A673 (cell line): ENCODE data around the gene IL1RAPL1. TPM values are rescaled to one million over a fixed set of nuclear protein-coding genes. Genes with fewer than 3 reads are reported as not detected.

Source experiments
- BruUV-seq: library from RNA; stranded (reverse); fragments of 400-500 nt; replicated peaks from 2 replicates; lab custom pipeline; 2021; lab: Mats Ljungman, UMichigan
- CTCF ChIA-PET: fragments of 300-600 bp; sonication (Branson Sonifier 250); formaldehyde crosslinking; loops from one replicate; lab custom pipeline; 2022; ENCODE audit warnings: antibody characterized with exemption; lab: Charles Lee
- POLR2A ChIA-PET: fragments of 300-600 bp; sonication (Branson Sonifier 250); formaldehyde crosslinking; loops from one replicate; lab custom pipeline; 2022; ENCODE audit warnings: antibody characterized with exemption; ENCODE audit not compliant: low non-redundant PET; lab: Charles Lee
- DNase-seq: peaks from one replicate; pipeline ENCODE4 v3.0.0-alpha.2; 2015; ENCODE audit warnings: low spot score
- H3K27ac ChIP-seq: fragments of 200-600 bp; sonication (generic); 2 replicates; pipeline ENCODE4 v1.5.1; 2016; ENCODE audit warnings: mixed run types, low read depth, mild to moderate bottlenecking, mixed read lengths, antibody characterized with exemption, low read length; ENCODE audit not compliant: poor library complexity, severe bottlenecking
- H3K27me3 ChIP-seq: fragments of 200-600 bp; sonication (generic); replicated peaks from 2 replicates; pipeline ENCODE4 v1.6.1; 2017; ENCODE audit warnings: mixed run types, low read depth, mild to moderate bottlenecking, mixed read lengths, antibody characterized with exemption, low read length; ENCODE audit not compliant: insufficient read depth, poor library complexity
- H3K36me3 ChIP-seq: fragments of 200-600 bp; sonication (generic); 2 replicates; pipeline ENCODE4 v1.6.1; 2016; ENCODE audit warnings: mixed run types, mild to moderate bottlenecking, mixed read lengths, antibody characterized with exemption, low read length; ENCODE audit not compliant: insufficient read depth, poor library complexity, severe bottlenecking
- H3K4me1 ChIP-seq: fragments of 200-600 bp; sonication (generic); 2 replicates; pipeline ENCODE4 v1.6.1; 2017; ENCODE audit warnings: mixed run types, mild to moderate bottlenecking, mixed read lengths, antibody characterized with exemption, low read length; ENCODE audit not compliant: insufficient read depth, poor library complexity, severe bottlenecking
- H3K4me3 ChIP-seq: fragments of 200-600 bp; sonication (generic); 2 replicates; pipeline ENCODE4 v1.5.1; 2016; ENCODE audit warnings: low read depth, mixed run types, mild to moderate bottlenecking, mixed read lengths, low read length; ENCODE audit not compliant: poor library complexity, severe bottlenecking
- H3K9me3 ChIP-seq: fragments of 200-600 bp; sonication (generic); 2 replicates; pipeline ENCODE4 v1.6.1; 2016; ENCODE audit warnings: mixed run types, low read depth, mild to moderate bottlenecking, mixed read lengths, antibody characterized with exemption, low read length; ENCODE audit not compliant: poor library complexity, severe bottlenecking
- EZH2 ChIP-seq: fragments of 200-600 bp; sonication (generic); IDR thresholded peaks from 2 replicates; pipeline ENCODE4 v1.6.1; 2017; ENCODE audit warnings: borderline replicate concordance, low read depth, mild to moderate bottlenecking, mixed read lengths, antibody characterized with exemption, low read length; ENCODE audit not compliant: poor library complexity, severe bottlenecking
- intact Hi-C: fragments of 100-400 bp; cut with micrococcal nuclease; formaldehyde crosslinking; loops from one replicate; pipeline ENCODE4 v1.10.0; 2022; ENCODE audit not compliant: unreplicated experiment
- total RNA-seq: library from RNA; stranded (reverse); gene quantifications from 2 replicates; pipeline ENCODE4 v1.2.3, GENCODE V29; 2021
- TF ChIP-seq, protein P1 (sequence below): fragments of 300-800, 200-600 bp; sonication (generic); conservative IDR thresholded peaks from 2 replicates; pipeline ENCODE4 v1.5.1; 2017; ENCODE audit warnings: low read depth, mild to moderate bottlenecking, antibody characterized with exemption, low read length, moderate library complexity, mixed read lengths

Gene IL1RAPL1
- total RNA-seq, 1 experiment from 2014 or later, result 0.21 TPM

DNA sequence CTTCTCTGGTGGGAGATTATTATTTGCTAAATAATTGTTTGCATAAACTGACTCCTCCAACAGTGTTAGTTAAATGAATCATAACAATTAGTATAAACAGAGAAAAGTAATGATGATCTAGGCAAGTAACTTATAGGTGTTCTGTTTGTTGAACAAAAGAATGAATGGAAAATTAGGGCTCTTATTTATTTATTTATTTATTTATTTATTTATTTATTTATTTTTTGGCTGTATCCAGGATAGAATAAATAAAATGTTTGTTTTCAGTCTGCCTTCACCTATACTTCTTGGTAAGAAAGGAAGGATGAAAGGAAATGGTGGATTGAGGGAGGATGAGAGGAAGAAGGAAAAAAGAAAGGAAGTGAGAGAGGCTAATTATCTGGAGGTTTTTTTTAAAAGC, 1066.5 kb downstream of the IL1RAPL1 start:
- H3K9me3 ChIP-seq, result no peaks in the 10 kb centered on the region
- no peaks in the 10 kb centered on the region for H3K27me3 ChIP-seq
- no peaks in the 10 kb centered on the region for H3K36me3 ChIP-seq
- H3K4me1 ChIP-seq, result no peaks in the 10 kb centered on the region
- no peak for DNase-seq
- intact Hi-C loops, result no loop called here
- no peak for TF ChIP-seq EZH2
- TF ChIP-seq, protein P1, sequence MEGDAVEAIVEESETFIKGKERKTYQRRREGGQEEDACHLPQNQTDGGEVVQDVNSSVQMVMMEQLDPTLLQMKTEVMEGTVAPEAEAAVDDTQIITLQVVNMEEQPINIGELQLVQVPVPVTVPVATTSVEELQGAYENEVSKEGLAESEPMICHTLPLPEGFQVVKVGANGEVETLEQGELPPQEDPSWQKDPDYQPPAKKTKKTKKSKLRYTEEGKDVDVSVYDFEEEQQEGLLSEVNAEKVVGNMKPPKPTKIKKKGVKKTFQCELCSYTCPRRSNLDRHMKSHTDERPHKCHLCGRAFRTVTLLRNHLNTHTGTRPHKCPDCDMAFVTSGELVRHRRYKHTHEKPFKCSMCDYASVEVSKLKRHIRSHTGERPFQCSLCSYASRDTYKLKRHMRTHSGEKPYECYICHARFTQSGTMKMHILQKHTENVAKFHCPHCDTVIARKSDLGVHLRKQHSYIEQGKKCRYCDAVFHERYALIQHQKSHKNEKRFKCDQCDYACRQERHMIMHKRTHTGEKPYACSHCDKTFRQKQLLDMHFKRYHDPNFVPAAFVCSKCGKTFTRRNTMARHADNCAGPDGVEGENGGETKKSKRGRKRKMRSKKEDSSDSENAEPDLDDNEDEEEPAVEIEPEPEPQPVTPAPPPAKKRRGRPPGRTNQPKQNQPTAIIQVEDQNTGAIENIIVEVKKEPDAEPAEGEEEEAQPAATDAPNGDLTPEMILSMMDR, result no peak
- CTCF ChIA-PET, result no interaction called here
- H3K4me3 ChIP-seq, result no peak overlapping the region
- H3K27ac ChIP-seq, result no peak overlapping the region
- POLR2A ChIA-PET, result no interaction called here
- no TSS peak for BruUV-seq

DNA sequence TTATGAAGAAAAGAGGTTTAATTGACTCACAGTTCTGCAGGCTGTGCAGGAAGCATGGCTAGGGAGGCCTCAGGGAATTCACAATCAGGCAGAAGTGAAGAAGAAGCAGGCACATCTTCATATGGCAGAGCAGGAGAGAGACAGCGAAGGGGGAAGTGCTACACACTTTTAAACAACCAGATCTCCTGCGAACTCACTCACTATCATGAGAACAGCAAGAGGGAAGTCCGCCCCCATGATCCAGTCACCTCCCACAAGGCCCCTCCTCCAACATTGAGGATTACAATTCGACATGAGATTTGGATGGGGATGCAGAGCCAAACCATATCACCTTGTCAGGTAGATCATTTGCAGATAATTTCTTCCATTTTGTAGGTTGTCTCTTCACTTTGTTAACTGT, 1072.7 kb downstream of the IL1RAPL1 start:
- ChIA-PET CTCF (no interaction called here), POLR2A (no interaction called here)
- no peak for TF ChIP-seq EZH2
- TF ChIP-seq, protein P1, result no peak
- Histone ChIP-seq H3K4me1 (no peaks in the 10 kb centered on the region), H3K9me3 (no peaks in the 10 kb centered on the region), H3K36me3 (no peaks in the 10 kb centered on the region), H3K27ac (no peak overlapping the region), H3K4me3 (no peak overlapping the region), H3K27me3 (no peaks in the 10 kb centered on the region)
- BruUV-seq, result no TSS peak
- no peak for DNase-seq
- intact Hi-C loops, result no loop called here

DNA sequence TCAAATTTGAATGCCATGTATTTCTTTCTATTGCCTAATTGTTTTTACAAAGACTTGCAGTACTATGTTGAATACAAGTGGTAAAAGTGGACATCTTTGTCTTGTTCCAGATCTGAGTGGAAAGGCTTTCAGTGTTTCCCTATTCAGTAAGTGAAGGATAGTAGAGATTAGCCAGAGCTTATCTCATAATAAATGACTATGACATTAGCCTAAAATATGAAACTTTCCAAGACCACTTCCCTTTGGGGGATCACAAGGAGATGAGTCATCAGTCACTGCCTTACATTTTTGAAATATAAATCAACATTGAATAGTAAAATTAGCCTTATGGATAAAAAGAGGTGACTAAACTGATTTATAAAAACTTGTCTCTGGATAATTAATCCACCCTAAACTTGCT, 1074.0 kb downstream of the IL1RAPL1 start:
- intact Hi-C loops, result no loop called here
- H3K27me3 ChIP-seq, result no peaks in the 10 kb centered on the region
- ChIA-PET POLR2A (no interaction called here), CTCF (no interaction called here)
- H3K27ac ChIP-seq, result no peak overlapping the region
- BruUV-seq, result no TSS peak
- no peak for DNase-seq
- TF ChIP-seq, protein P1, result no peak
- no peak for TF ChIP-seq EZH2
- no peaks in the 10 kb centered on the region for H3K36me3 ChIP-seq
- H3K9me3 ChIP-seq, result no peaks in the 10 kb centered on the region
- no peaks in the 10 kb centered on the region for H3K4me1 ChIP-seq
- no peak overlapping the region for H3K4me3 ChIP-seq
